Testis (tissue), 3 donors: ENCODE results near the gene ZCCHC18. TPM values are rescaled to one million over a fixed set of nuclear protein-coding genes. Genes with fewer than 3 reads are reported as not detected.

Experiments used
- DNase-seq: peaks from one replicate; pipeline ENCODE4 v3.0.0-alpha.2; 2019
- H3K27ac ChIP-seq, 2 donors: fragments of 200-600 bp; sonication (generic); one replicate each; pipeline ENCODE4 v1.5.1; 2019
- H3K27me3 ChIP-seq: fragments of 200-600 bp; sonication (generic); one replicate; pipeline ENCODE4 v1.5.1; 2019
- H3K36me3 ChIP-seq: fragments of 200-600 bp; sonication (generic); one replicate; pipeline ENCODE4 v1.5.1; 2017; ENCODE audit warnings: low read depth; ENCODE audit errors: missing control alignments
- H3K4me1 ChIP-seq: fragments of 200-600 bp; sonication (generic); one replicate; pipeline ENCODE4 v1.5.1; 2019
- H3K4me3 ChIP-seq, 2 donors: fragments of 200-600 bp; sonication (generic); one replicate each; pipeline ENCODE4 v1.5.1; 2017 to 2019
- H3K9me3 ChIP-seq: fragments of 200-600 bp; sonication (generic); one replicate; pipeline ENCODE4 v1.5.1; 2017
- POLR2A ChIP-seq: fragments of 450-650 bp; IDR thresholded peaks from one replicate; pipeline ENCODE4 v1.6.1; 2017; ENCODE audit warnings: antibody characterized with exemption, mild to moderate bottlenecking, moderate library complexity
- WGBS, 2 donors: methylation state at CpG; one replicate each; pipeline ENCODE4 v1.1.5; 2018; 5-methylcytosine and 5-hydroxymethylcytosine counted together
- intact Hi-C: fragments of 100-400 bp; cut with DNase I; formaldehyde crosslinking; loops from one replicate; pipeline ENCODE4 v1.15.1; 2023; ENCODE audit warnings: low total_unique reads
- polyA plus RNA-seq: library from polyadenylated mRNA; stranded (reverse); fragments of 350-450 nt; fragmentation: Illumina TruSeq; extraction: RNeasy Lipid Tissue Mini Kit (QIAGEN cat#74804); gene quantifications from one replicate; pipeline ENCODE4 v1.2.3, GENCODE V29; 2014; ENCODE audit warnings: low read depth, low replicate concordance; ENCODE audit not compliant: insufficient read depth
- total RNA-seq, 2 donors: library from RNA; depleted of rRNA; stranded (reverse); fragments of >200 nt; gene quantifications; one replicate each; pipeline ENCODE4 v1.2.3, GENCODE V29; 2016
- TF ChIP-seq, protein P1 (sequence below), 3 experiments: fragments of 450-650 bp in 2 of 3; fragments of 200-600 bp in 1 of 3; sonication (generic) in 1 of 3; IDR thresholded peaks; one replicate each; pipeline ENCODE4 v1.5.1; 2016 to 2019; ENCODE audit warnings: antibody characterized with exemption in 3 of 3, mild to moderate bottlenecking in 2 of 3, moderate library complexity in 1 of 3

ZCCHC18 gene
- total and polyA plus RNA-seq, 3 donors from 2014 or later, result 2.5 to 17.2 (median 6.2) TPM

GRCh38 chrX:104156630-104157529, 44.6 kb downstream of the ZCCHC18 start, which contains the start of gene SLC25A53:
TSS of gene SLC25A53 (minus strand) at chrX:104157009. CDS start at chrX:104105257, 51,752 bp downstream.
- WGBS, 2 donors, result 0 to 1% methylated on average over 35 to 40 of the region's 44 CpGs
- intact Hi-C loops, result no loop called here
- DNase-seq, result peak; percentile 80

More at GRCh38 chrX:104156630-104157529, 44.6 kb downstream of the ZCCHC18 start, which contains the start of gene SLC25A53:
- Histone ChIP-seq H3K36me3 (no peaks in the 10 kb centered on the region), H3K27ac (peak within 1 kb of the TSS; percentile 80 to 85), H3K4me1 (no peaks in the 10 kb centered on the region), H3K9me3 (no peaks in the 10 kb centered on the region), H3K4me3 (peak within 1 kb of the TSS; percentile 60 to 72), H3K27me3 (no peaks in the 10 kb centered on the region)
- TF ChIP-seq, protein P1, sequence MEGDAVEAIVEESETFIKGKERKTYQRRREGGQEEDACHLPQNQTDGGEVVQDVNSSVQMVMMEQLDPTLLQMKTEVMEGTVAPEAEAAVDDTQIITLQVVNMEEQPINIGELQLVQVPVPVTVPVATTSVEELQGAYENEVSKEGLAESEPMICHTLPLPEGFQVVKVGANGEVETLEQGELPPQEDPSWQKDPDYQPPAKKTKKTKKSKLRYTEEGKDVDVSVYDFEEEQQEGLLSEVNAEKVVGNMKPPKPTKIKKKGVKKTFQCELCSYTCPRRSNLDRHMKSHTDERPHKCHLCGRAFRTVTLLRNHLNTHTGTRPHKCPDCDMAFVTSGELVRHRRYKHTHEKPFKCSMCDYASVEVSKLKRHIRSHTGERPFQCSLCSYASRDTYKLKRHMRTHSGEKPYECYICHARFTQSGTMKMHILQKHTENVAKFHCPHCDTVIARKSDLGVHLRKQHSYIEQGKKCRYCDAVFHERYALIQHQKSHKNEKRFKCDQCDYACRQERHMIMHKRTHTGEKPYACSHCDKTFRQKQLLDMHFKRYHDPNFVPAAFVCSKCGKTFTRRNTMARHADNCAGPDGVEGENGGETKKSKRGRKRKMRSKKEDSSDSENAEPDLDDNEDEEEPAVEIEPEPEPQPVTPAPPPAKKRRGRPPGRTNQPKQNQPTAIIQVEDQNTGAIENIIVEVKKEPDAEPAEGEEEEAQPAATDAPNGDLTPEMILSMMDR (IDR thresholded peaks at IDR 0.05), result peak in 1 of 3 experiments; percentile 12
- no peak for TF ChIP-seq POLR2A

Other genes starting within 250 kb of the ZCCHC18 start
- 1 to 10 TPM; 5.4 to 6.9 TPM for gene TMSB15B, start 149.9 kb upstream of the ZCCHC18 start, total RNA-seq
- 4.0 TPM for gene TMSB15B, start 149.9 kb upstream of the ZCCHC18 start, polyA plus RNA-seq
- gene H2BW1, start 98.8 kb upstream of the ZCCHC18 start, total RNA-seq, result 1 to 10 TPM in 1 of 2 donors, under 1 TPM in 1; 0.93 to 1.3 TPM
- gene H2BW1, start 98.8 kb upstream of the ZCCHC18 start, polyA plus RNA-seq, result not detected
- 1 to 10 TPM; 1.7 to 6.5 TPM for gene H2BW2, start 72.6 kb upstream of the ZCCHC18 start, total RNA-seq
- gene H2BW2, start 72.6 kb upstream of the ZCCHC18 start, polyA plus RNA-seq, result 5.5 TPM
- 1 to 10 TPM; 2.7 to 3.4 TPM for gene TMSB15C, start 36.3 kb upstream of the ZCCHC18 start, total RNA-seq
- 1.5 TPM for gene TMSB15C, start 36.3 kb upstream of the ZCCHC18 start, polyA plus RNA-seq
- gene SLC25A53, start 44.5 kb downstream of the ZCCHC18 start, total RNA-seq, result 10 to 100 TPM; 10.6 to 16.0 TPM
- 4.5 TPM for gene SLC25A53, start 44.5 kb downstream of the ZCCHC18 start, polyA plus RNA-seq
- gene FAM199X, start 53.9 kb downstream of the ZCCHC18 start, total RNA-seq, result 10 to 100 TPM; 33.8 to 35.6 TPM
- gene FAM199X, start 53.9 kb downstream of the ZCCHC18 start, polyA plus RNA-seq, result 20.9 TPM
- gene ESX1, start 142.4 kb downstream of the ZCCHC18 start, total RNA-seq, result 10 to 100 TPM; 41.7 to 46.2 TPM
- 17.0 TPM for gene ESX1, start 142.4 kb downstream of the ZCCHC18 start, polyA plus RNA-seq